ENCODE data around the gene SASH3.
"Not testable (repeated sequence)": the region's sequence is repeated elsewhere in the genome, so short reads cannot be mapped to it uniquely, and the experiment has no call there.

The SASH3 gene

DNA sequence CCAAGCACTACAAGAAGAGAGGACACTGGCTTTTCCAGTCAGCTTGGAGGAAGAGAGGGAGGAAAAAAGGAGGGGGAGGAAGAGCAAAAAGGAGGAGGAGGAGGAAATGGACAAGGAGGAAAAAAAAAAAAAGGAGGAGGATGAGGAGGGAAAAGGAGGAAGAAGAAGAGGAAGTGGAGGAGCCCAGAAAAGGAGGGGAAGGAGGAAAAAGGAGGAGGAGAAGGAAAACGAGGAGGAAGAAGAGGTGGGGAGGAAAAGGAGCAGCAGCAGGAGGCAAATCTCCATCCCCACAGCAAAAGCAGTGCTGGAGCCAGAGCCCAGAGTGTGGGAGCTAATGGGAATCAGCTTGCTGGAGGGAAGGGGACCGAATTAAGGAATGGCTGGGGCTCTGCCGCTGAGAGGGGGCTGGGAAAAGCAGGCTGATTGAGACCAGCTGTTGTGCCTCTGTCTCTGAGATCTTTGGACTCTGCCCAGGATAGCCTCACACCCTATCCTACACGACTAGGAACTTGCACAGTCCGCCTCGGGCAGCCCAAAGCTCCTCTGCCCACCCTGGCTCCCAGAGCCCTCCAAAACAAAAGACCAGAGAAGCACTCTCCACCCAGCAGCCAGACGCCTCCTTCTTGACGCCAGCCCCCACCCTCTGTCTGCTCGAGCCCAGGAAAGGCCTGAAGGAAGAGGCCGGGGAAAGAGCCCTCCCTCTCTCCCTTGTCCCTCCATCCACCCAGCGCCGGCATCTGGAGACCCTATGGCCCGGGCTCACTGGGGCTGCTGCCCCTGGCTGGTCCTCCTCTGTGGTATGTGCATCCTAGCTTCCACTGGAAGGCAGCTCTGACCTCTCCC lies 41.1 kb upstream of the SASH3 start, which contains the start of gene XPNPEP2:
XPNPEP2 (plus strand) TSS at position 514 of the 843 bp plus-strand sequence; CDS start at position 749, 235 bp downstream.
- Histone ChIP-seq H3K56ac (ENCODE audit: low read length) (peak within 1 kb of the TSS; percentile 69), H3K27me3 (ENCODE audit: insufficient read depth, low read length, poor library complexity) (no peaks in the 10 kb centered on the region)
- DNase-seq, result peak; percentile 48

DNA sequence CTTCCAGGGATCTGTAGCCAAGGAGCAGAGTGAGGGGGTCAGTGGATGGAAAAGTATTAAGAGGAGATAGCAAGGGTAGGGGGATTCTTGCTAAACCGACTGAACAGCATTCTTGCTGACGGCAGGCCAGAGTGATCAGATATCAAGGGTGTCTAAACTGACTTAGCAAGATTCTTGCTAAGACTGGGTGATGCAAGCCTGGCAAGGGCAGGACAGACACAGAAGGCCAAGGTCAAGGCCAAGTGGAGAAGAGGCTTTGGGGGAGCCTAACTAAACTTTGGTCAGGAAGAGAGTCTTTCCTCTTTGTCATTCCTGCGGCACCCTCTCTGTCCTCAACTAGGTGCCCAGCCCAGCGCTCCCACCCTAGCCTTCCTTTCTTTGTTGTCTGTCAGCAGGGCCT lies 40.2 kb upstream of the SASH3 start:
- no peak overlapping the region for H2BK5ac ChIP-seq (ENCODE audit: low read length)
- no peaks in the 10 kb centered on the region for H3K4me1 ChIP-seq (ENCODE audit: control insufficient read depth, low read depth, low read length)
- H4K8ac ChIP-seq (ENCODE audit: low read depth, low read length), result no peak overlapping the region
- no peak overlapping the region for H3K4me2 ChIP-seq (ENCODE audit: low read length)
- no peaks in the 10 kb centered on the region for H3K27me3 ChIP-seq (ENCODE audit: insufficient read depth, low read length, poor library complexity)
- no peaks in the 10 kb centered on the region for H3K36me3 ChIP-seq (ENCODE audit: control insufficient read depth, insufficient read depth, low read length)
- no peak overlapping the region for H3K23ac ChIP-seq (ENCODE audit: low read length)
- no peaks in the 10 kb centered on the region for H3K79me2 ChIP-seq (ENCODE audit: control insufficient read depth, insufficient read depth, low read length)
- H3K4ac ChIP-seq (ENCODE audit: low read depth, low read length), result no peak overlapping the region
- DNase-seq, result peak; percentile 66
- H3K79me1 ChIP-seq (ENCODE audit: low read length), result no peaks in the 10 kb centered on the region
- WGBS (ENCODE audit: extremely low coverage, insufficient coverage, low lambda C conversion rate), result no CpG with 5 or more reads among the region's 4 CpGs
- peak overlapping the region; percentile 77 for H2BK15ac ChIP-seq (replicated peaks; ENCODE audit: low read depth)
- no peak overlapping the region for H2AK5ac ChIP-seq (ENCODE audit: low read length)
- H2BK120ac ChIP-seq (ENCODE audit: low read depth, low read length), result no peak overlapping the region
- peak overlapping the region; percentile 25 for H3K56ac ChIP-seq (ENCODE audit: low read length)
- H3K27ac ChIP-seq (ENCODE audit: low read depth, low read length), result no peak overlapping the region
- H3K9ac ChIP-seq (ENCODE audit: low read length), result no peak overlapping the region
- H3K4me3 ChIP-seq (ENCODE audit: low read length), result no peak overlapping the region
- H4K5ac ChIP-seq (ENCODE audit: low read length), result no peak overlapping the region
- peak overlapping the region; percentile 60 for H3K18ac ChIP-seq (ENCODE audit: low read length)

More for the DNA sequence above, 41.1 kb upstream of the SASH3 start, which contains the start of gene XPNPEP2:
- Histone ChIP-seq H2BK120ac (ENCODE audit: low read depth, low read length) (no peak within 1 kb of the TSS), H3K4me1 (ENCODE audit: control insufficient read depth, low read depth, low read length) (no peaks in the 10 kb centered on the region), H3K4ac (ENCODE audit: low read depth, low read length) (no peak within 1 kb of the TSS), H3K9ac (ENCODE audit: low read length) (no peak within 1 kb of the TSS), H3K79me1 (ENCODE audit: low read length) (no peaks in the 10 kb centered on the region), H3K4me3 (ENCODE audit: low read length) (no peak within 1 kb of the TSS), H3K27ac (ENCODE audit: low read depth, low read length) (no peak within 1 kb of the TSS), H4K5ac (ENCODE audit: low read length) (no peak within 1 kb of the TSS), H3K23ac (ENCODE audit: low read length) (no peak within 1 kb of the TSS), H3K4me2 (ENCODE audit: low read length) (no peak within 1 kb of the TSS), H3K79me2 (ENCODE audit: control insufficient read depth, insufficient read depth, low read length) (no peaks in the 10 kb centered on the region), H2BK5ac (ENCODE audit: low read length) (no peak within 1 kb of the TSS), H3K36me3 (ENCODE audit: control insufficient read depth, insufficient read depth, low read length) (no peaks in the 10 kb centered on the region), H2BK15ac (replicated peaks; ENCODE audit: low read depth) (peak within 1 kb of the TSS; percentile 77), H3K18ac (ENCODE audit: low read length) (peak within 1 kb of the TSS; percentile 60), H2AK5ac (ENCODE audit: low read length) (no peak within 1 kb of the TSS), H4K8ac (ENCODE audit: low read depth, low read length) (no peak within 1 kb of the TSS)
- WGBS (ENCODE audit: extremely low coverage, insufficient coverage, low lambda C conversion rate), result no CpG with 5 or more reads among the region's 13 CpGs

DNA sequence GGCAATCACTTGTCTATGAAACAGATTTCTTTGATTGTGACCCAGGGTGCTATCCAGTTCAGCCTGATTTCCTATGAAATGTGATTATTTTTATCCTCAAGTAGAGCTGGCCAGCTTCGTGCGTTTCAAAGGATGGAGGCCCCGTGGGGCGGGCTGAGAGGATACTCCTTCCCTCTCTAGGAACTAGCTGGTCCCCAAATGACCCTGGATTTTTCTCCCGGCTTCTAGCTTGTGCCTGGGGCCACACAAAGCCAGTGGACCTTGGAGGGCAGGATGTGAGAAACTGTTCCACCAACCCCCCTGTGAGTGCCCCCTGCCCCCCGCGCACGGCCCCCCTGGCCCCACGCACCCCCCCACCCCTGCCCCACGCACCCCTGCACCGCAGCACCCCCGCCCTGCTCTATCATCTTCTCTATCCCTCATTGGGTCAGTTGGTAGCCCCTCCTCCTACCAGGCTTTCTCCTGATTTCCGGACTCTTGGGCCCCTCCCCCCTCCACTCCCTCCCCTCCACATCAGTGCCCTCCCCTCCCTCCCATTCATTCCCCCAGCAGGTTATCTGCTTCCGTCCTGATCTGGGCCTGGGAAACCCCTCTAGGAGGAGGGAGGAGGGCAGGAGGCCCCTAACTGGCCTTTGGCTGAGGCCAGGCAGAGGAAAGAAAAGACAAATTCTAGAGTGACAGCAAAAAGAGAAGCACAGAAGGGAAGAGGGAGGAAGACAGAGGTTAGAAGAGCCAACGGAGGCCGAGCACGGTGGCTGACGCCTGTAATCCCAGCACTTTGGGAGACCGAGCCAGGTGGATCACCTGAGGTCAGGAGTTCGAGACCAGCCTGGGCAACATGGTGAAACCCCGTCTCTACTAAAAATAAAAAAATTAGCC lies 37.6 kb upstream of the SASH3 start:
- no peak overlapping the region for H3K23ac ChIP-seq (ENCODE audit: low read length)
- no peak overlapping the region for H3K4me3 ChIP-seq (ENCODE audit: low read length)
- no peaks in the 10 kb centered on the region for H3K36me3 ChIP-seq (ENCODE audit: control insufficient read depth, insufficient read depth, low read length)
- no peak overlapping the region for H2BK120ac ChIP-seq (ENCODE audit: low read depth, low read length)
- H3K9ac ChIP-seq (ENCODE audit: low read length), result no peak overlapping the region
- H3K4ac ChIP-seq (ENCODE audit: low read depth, low read length), result no peak overlapping the region
- H3K4me1 ChIP-seq (ENCODE audit: control insufficient read depth, low read depth, low read length), result no peaks in the 10 kb centered on the region
- H2AK5ac ChIP-seq (ENCODE audit: low read length), result no peak overlapping the region
- H3K79me1 ChIP-seq (ENCODE audit: low read length), result no peaks in the 10 kb centered on the region
- no CpG with 5 or more reads among the region's 21 CpGs for WGBS (ENCODE audit: extremely low coverage, insufficient coverage, low lambda C conversion rate)
- H2BK5ac ChIP-seq (ENCODE audit: low read length), result no peak overlapping the region
- no peak overlapping the region for H3K4me2 ChIP-seq (ENCODE audit: low read length)
- peak overlapping the region; percentile 45 for H2BK15ac ChIP-seq (replicated peaks; ENCODE audit: low read depth)
- H3K56ac ChIP-seq (ENCODE audit: low read length), result peak overlapping the region; percentile 22
- H4K5ac ChIP-seq (ENCODE audit: low read length), result no peak overlapping the region
- no peak overlapping the region for H3K27ac ChIP-seq (ENCODE audit: low read depth, low read length)
- H4K8ac ChIP-seq (ENCODE audit: low read depth, low read length), result peak overlapping the region; percentile 76
- H3K79me2 ChIP-seq (ENCODE audit: control insufficient read depth, insufficient read depth, low read length), result no peaks in the 10 kb centered on the region
- peak; percentile 90 for DNase-seq
- no peaks in the 10 kb centered on the region for H3K27me3 ChIP-seq (ENCODE audit: insufficient read depth, low read length, poor library complexity)
- peak overlapping the region; percentile 91 for H3K18ac ChIP-seq (ENCODE audit: low read length)

DNA sequence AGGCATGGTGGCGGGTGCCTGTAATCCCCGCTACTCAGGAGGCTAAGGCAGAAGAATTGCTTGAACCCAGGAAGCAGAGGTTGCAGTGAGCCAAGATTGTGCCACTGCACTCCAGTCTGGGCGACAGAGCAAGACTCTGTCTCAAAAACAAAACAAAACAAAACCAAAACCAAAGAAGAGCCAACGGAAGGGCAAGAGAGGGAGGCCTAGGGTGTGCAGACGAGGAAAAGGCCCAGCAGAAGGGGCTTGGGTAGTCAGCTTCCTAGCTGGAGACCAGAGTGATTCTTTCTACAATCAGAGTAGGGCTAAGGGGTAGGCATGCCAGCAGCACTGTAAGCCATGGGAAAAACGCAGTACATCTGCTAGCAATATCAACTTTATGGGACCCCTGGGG lies 37.0 kb upstream of the SASH3 start:
- WGBS (ENCODE audit: extremely low coverage, insufficient coverage, low lambda C conversion rate), result no CpG with 5 or more reads among the region's 6 CpGs
- not testable (repeated sequence) for H4K5ac ChIP-seq (ENCODE audit: low read length); H2BK5ac ChIP-seq (ENCODE audit: low read length); H3K36me3 ChIP-seq (ENCODE audit: control insufficient read depth, insufficient read depth, low read length); H3K4me1 ChIP-seq (ENCODE audit: control insufficient read depth, low read depth, low read length); H3K18ac ChIP-seq (ENCODE audit: low read length); H3K4me3 ChIP-seq (ENCODE audit: low read length); H3K27ac ChIP-seq (ENCODE audit: low read depth, low read length); H4K8ac ChIP-seq (ENCODE audit: low read depth, low read length); H2BK120ac ChIP-seq (ENCODE audit: low read depth, low read length); H3K4ac ChIP-seq (ENCODE audit: low read depth, low read length); H3K27me3 ChIP-seq (ENCODE audit: insufficient read depth, low read length, poor library complexity); H3K23ac ChIP-seq (ENCODE audit: low read length); H3K79me2 ChIP-seq (ENCODE audit: control insufficient read depth, insufficient read depth, low read length); H2AK5ac ChIP-seq (ENCODE audit: low read length); H3K9ac ChIP-seq (ENCODE audit: low read length); H3K4me2 ChIP-seq (ENCODE audit: low read length); H2BK15ac ChIP-seq (replicated peaks; ENCODE audit: low read depth); DNase-seq; H3K79me1 ChIP-seq (ENCODE audit: low read length); H3K56ac ChIP-seq (ENCODE audit: low read length)

DNA sequence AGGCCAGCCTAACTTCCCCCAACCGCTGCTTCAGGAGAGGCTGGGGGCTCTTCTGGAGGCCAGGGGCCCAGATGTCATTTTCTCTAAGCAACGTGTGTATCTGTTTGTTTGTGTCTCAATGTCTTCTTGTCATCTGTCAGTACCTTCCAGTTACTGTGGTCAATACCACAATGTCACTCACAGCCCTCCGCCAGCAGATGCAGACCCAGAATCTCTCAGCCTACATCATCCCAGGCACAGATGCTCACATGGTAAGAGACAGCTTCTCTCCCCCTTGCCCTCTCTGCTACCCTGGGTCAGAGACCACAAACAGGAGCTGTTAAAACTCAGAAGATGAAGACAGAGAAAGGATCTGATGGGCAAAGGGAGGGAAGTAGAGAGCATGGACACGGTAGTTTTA lies 35.9 kb upstream of the SASH3 start:
- WGBS (ENCODE audit: extremely low coverage, insufficient coverage, low lambda C conversion rate), result no CpG with 5 or more reads among the region's 4 CpGs
- H3K4me1 ChIP-seq (ENCODE audit: control insufficient read depth, low read depth, low read length), result no peaks in the 10 kb centered on the region
- DNase-seq, result no peak
- H3K27me3 ChIP-seq (ENCODE audit: insufficient read depth, low read length, poor library complexity), result no peaks in the 10 kb centered on the region
- H3K18ac ChIP-seq (ENCODE audit: low read length), result no peak overlapping the region
- no peak overlapping the region for H3K27ac ChIP-seq (ENCODE audit: low read depth, low read length)
- no peak overlapping the region for H2AK5ac ChIP-seq (ENCODE audit: low read length)
- no peaks in the 10 kb centered on the region for H3K36me3 ChIP-seq (ENCODE audit: control insufficient read depth, insufficient read depth, low read length)
- H2BK15ac ChIP-seq (replicated peaks; ENCODE audit: low read depth), result no peak overlapping the region
- H3K4me2 ChIP-seq (ENCODE audit: low read length), result no peak overlapping the region
- no peaks in the 10 kb centered on the region for H3K79me1 ChIP-seq (ENCODE audit: low read length)
- H3K4me3 ChIP-seq (ENCODE audit: low read length), result no peak overlapping the region
- no peak overlapping the region for H3K23ac ChIP-seq (ENCODE audit: low read length)
- H4K8ac ChIP-seq (ENCODE audit: low read depth, low read length), result no peak overlapping the region
- H4K5ac ChIP-seq (ENCODE audit: low read length), result no peak overlapping the region
- H2BK5ac ChIP-seq (ENCODE audit: low read length), result no peak overlapping the region
- H3K56ac ChIP-seq (ENCODE audit: low read length), result no peak overlapping the region
- H3K9ac ChIP-seq (ENCODE audit: low read length), result no peak overlapping the region
- H3K79me2 ChIP-seq (ENCODE audit: control insufficient read depth, insufficient read depth, low read length), result no peaks in the 10 kb centered on the region
- no peak overlapping the region for H2BK120ac ChIP-seq (ENCODE audit: low read depth, low read length)
- H3K4ac ChIP-seq (ENCODE audit: low read depth, low read length), result no peak overlapping the region

Measured in mesendoderm (in vitro differentiated cells).